Epithelial cell of proximal tubule (primary cell): Measurements from ENCODE around the gene ADAMTS19. TPM values are rescaled to one million over a fixed set of nuclear protein-coding genes. Genes with fewer than 3 reads are reported as not detected.
"Not testable (repeated sequence)": the region's sequence is repeated elsewhere in the genome, so short reads cannot be mapped to it uniquely, and the experiment has no call there.

ENCODE experiments used
- DNase-seq: peaks from one replicate; pipeline ENCODE4 v3.0.0-alpha.2; 2011; ENCODE audit warnings: low read depth
- H3K4me3 ChIP-seq: 2 replicates; pipeline ENCODE4 v1.5.1; 2011; ENCODE audit warnings: low read depth, mild to moderate bottlenecking, low read length
- CTCF ChIP-seq: conservative IDR thresholded peaks from 2 replicates; pipeline ENCODE4 v1.5.1; 2012; ENCODE audit warnings: low read depth, mild to moderate bottlenecking, low read length
- total RNA-seq: library from RNA; depleted of rRNA; stranded (reverse); fragments of >200 nt; gene quantifications from 2 replicates; pipeline ENCODE4 v1.2.3, GENCODE V29; 2015

The ADAMTS19 gene
- total RNA-seq, 1 donor from 2014 or later, result 0.12 TPM

DNA sequence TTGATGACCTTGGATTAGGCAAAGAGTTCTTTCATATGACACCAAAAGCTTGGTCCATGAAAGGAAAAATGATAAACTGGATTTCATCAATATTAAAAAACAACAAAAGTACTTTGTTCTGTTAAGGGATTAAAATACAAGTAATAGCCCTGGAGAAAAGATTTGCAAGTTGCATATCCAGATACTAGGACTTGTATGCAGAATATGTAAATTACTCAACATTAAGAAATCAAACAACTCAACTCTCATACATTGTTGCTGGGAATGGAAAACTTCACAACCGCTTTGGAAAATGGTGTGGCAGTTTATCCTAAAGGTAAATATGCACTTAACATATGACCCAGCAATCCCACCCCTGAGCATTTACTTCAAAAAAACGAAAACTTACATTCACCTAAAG, 112.0 kb downstream of the ADAMTS19 start:
- no peak for DNase-seq
- no peak overlapping the region for H3K4me3 ChIP-seq
- TF ChIP-seq CTCF, result no peak

DNA sequence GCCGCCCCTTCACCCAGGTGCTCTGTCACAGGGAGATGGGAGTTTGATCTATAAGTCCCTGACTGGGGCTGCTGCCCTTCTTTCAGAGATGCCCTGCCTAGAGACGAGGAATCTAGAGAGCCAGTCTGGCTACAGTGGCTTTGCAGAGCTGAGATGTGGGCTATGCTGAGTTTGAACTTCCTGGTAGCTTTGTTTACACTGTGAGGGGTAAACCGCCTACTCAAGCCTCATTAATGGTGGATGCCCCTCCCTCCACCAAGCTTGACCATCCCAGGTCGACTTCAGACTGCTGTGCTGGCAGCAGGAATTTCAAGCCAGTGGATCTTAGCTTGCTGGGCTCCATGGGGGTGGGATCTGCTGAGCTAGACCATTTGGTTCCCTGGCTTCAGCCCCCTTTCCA, 124.4 kb downstream of the ADAMTS19 start:
- not testable (repeated sequence) for H3K4me3 ChIP-seq, DNase-seq

GRCh38 chr5:129591508-129592160, 131.5 kb downstream of the ADAMTS19 start:
- H3K4me3 ChIP-seq, result no peak overlapping the region
- no peak for TF ChIP-seq CTCF
- no peak for DNase-seq

DNA sequence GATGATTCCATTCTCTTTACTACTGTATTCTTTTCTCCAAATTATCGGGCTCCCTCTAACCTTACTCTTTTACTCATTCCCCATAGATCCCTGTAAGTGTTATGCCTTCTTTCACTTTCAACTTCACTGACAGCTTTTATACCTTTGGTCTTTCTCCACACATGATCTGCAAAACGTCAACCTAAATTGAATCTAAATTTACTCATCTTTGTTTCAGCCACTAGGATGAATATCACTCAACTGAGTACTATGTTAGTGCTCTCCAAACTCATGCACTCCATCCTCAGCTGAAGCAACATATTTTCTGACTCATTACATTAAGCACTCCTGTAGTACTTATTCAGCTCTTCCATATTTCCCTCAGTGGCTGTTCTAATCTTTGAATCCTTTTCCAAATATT, 133.4 kb downstream of the ADAMTS19 start:
- no peak for DNase-seq
- H3K4me3 ChIP-seq, result no peak overlapping the region
- TF ChIP-seq CTCF, result no peak

GRCh38 chr5:129601576-129601975, 141.5 kb downstream of the ADAMTS19 start:
- no peak overlapping the region for H3K4me3 ChIP-seq
- DNase-seq, result no peak
- no peak for TF ChIP-seq CTCF

GRCh38 chr5:129608350-129608749, 148.3 kb downstream of the ADAMTS19 start:
- DNase-seq, result no peak
- H3K4me3 ChIP-seq, result no peak overlapping the region
- TF ChIP-seq CTCF, result no peak

GRCh38 chr5:129609710-129610109, 149.6 kb downstream of the ADAMTS19 start:
- DNase-seq, result no peak
- H3K4me3 ChIP-seq, result no peak overlapping the region
- TF ChIP-seq CTCF, result no peak

GRCh38 chr5:129616517-129616916, 156.4 kb downstream of the ADAMTS19 start:
- TF ChIP-seq CTCF, result no peak
- no peak overlapping the region for H3K4me3 ChIP-seq
- DNase-seq, result no peak
